ENCODE data around the gene DDC.

Gene DDC

DNA sequence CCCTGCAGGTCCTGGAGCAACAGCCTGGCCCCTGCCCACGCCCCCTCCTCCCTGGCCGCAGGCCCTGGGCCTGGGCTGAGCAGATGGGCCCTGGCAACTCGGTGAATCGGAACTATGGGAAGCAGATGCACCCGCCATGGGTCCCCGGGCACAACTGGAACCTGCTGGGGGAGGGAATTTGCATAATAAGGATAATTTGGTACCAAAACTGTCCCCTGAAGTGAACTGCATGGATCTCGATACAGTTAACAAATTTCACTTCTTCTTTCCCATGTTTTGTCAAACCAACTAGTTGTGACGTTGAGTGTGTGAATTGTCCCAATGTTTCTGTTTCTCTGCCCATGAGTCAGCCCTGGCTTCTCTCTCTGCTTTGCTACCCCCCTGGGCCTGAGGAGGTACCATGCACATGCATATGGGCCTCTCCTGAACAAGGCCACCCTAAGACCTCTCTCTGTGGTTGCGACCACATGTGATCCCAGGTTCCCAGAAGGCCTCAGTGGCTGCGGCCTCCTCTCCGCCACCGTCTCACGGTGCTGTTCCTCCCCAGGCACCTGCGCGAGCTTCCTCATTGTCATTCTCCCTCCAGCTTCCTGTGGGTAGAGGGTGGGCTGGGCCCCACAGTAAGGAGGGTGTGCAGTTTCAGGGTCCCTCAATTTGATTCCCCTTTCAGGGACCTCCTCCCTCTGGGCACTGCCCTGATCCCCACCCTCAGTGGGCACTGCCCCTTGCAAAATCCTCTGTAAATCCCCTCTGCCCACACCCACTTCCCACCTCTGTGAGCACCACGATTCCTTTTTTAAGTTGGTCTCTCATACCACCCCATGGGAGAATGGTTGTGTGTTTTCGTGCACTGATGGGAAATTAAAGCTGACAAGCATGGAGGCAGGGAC, 155.1 kb downstream of the DDC start:
- DNase-seq, result no peak
